Thymus (tissue), 14 donors: ENCODE measurements around the gene ASZ1. TPM values are rescaled to one million over a fixed set of nuclear protein-coding genes. Genes with fewer than 3 reads are reported as not detected.
"Not testable (repeated sequence)": the region's sequence is repeated elsewhere in the genome, so short reads cannot be mapped to it uniquely, and the experiment has no call there.

ENCODE experiments used
- DNase-seq, 9 donors: peaks; one replicate each; pipeline ENCODE4 v3.0.0-alpha.2; 2013; ENCODE audit warnings: low spot score in 9 of 9, low read depth in 6 of 9, missing footprints in 1 of 9
- H3K27ac ChIP-seq, 2 donors: one replicate each; pipeline ENCODE4 v1.5.1; 2013; ENCODE audit warnings: control low read depth in 1 of 2, low read depth in 1 of 2, low read length in 1 of 2, mild to moderate bottlenecking in 1 of 2, moderate library complexity in 1 of 2
- H3K27me3 ChIP-seq, 2 donors: one replicate each; pipeline ENCODE4 v1.5.1; 2013; ENCODE audit warnings: low read length in 1 of 2; ENCODE audit not compliant: control insufficient read depth in 2 of 2, insufficient read depth in 1 of 2
- H3K36me3 ChIP-seq, 2 donors: one replicate each; pipeline ENCODE4 v1.5.1; 2013; ENCODE audit warnings: low read length in 1 of 2, mild to moderate bottlenecking in 1 of 2, moderate library complexity in 1 of 2; ENCODE audit not compliant: control insufficient read depth in 2 of 2, insufficient read depth in 2 of 2
- H3K4me1 ChIP-seq, 2 donors: one replicate each; pipeline ENCODE4 v1.5.1; 2013; ENCODE audit warnings: low read length in 2 of 2; ENCODE audit not compliant: control insufficient read depth in 2 of 2, insufficient read depth in 2 of 2
- H3K4me3 ChIP-seq, 2 donors: one replicate each; pipeline ENCODE4 v1.5.1; 2013; ENCODE audit warnings: low read length in 2 of 2, control low read depth in 1 of 2, mild to moderate bottlenecking in 1 of 2
- H3K9me3 ChIP-seq, 2 donors: one replicate each; pipeline ENCODE4 v1.5.1; 2013; ENCODE audit warnings: low read length in 1 of 2, mild to moderate bottlenecking in 1 of 2; ENCODE audit not compliant: control insufficient read depth in 2 of 2, insufficient read depth in 1 of 2
- WGBS: extraction: QIAGEN DNeasy Blood & Tissue Kit; methylation state at CpG from one replicate; pipeline ENCODE4 v1.1.7; 2013; 5-methylcytosine and 5-hydroxymethylcytosine counted together
- long read RNA-seq, 10 donors: transcript quantifications; one replicate each; lab custom pipeline, GENCODE V29; 2026
- polyA plus RNA-seq: library from polyadenylated mRNA; stranded (reverse); fragments of 200-250 nt; gene quantifications from one replicate; pipeline ENCODE4 v1.2.3, GENCODE V29; 2013
- total RNA-seq: library from RNA; stranded (reverse); fragments of 120-200 nt; gene quantifications from one replicate; pipeline ENCODE4 v1.2.4, GENCODE V29; 2013
- donor health status: healthy.

The ASZ1 gene, protein sequence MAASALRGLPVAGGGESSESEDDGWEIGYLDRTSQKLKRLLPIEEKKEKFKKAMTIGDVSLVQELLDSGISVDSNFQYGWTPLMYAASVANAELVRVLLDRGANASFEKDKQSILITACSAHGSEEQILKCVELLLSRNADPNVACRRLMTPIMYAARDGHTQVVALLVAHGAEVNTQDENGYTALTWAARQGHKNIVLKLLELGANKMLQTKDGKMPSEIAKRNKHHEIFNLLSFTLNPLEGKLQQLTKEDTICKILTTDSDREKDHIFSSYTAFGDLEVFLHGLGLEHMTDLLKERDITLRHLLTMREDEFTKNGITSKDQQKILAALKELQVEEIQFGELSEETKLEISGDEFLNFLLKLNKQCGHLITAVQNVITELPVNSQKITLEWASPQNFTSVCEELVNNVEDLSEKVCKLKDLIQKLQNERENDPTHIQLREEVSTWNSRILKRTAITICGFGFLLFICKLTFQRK
- total RNA-seq (not detected), polyA plus RNA-seq (0.09 TPM)
- long read RNA-seq, donor 1, result 0 reads
- long read RNA-seq, donor 2, result 0 reads
- long read RNA-seq, donor 3, result 0 reads
- long read RNA-seq, donor 4, result 0 reads
- long read RNA-seq, donor 5, result 0 reads
- long read RNA-seq, donor 6, result 0 reads
- long read RNA-seq, donor 7, result 0 reads
- long read RNA-seq, donor 8, result 0 reads
- long read RNA-seq, donor 9, result 0 reads
- long read RNA-seq, donor 10, result 0 reads

DNA sequence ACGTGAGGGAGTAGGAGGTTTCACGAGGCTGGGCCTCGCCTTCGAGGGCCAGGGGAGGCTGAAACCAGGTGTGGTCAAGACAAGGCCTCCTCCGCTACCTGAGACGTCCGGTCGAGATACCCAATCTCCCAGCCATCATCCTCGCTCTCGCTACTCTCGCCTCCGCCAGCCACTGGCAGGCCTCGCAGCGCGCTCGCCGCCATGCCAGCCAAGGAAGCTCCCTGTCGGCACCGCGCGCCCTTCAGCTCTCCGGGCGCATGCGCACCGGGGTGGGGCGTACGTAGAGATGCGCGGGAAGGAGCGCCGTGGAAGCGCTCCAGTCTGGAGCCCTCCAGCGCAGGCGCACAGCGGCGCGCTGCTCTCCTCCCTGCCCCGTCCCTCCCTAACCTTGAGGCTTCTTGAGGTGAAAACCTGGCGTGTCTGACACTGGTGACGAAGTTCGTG is at the start of gene ASZ1:
ASZ1 (minus strand) TSS at position 236 of the 444 bp plus-strand sequence; CDS start at position 203, 33 bp downstream.
- Histone ChIP-seq H3K9me3 (no peaks in the 10 kb centered on the region), H3K27ac (no peak within 1 kb of the TSS), H3K4me1 (no peaks in the 10 kb centered on the region), H3K36me3 (no peaks in the 10 kb centered on the region), H3K27me3 (no peaks in the 10 kb centered on the region), H3K4me3 (no peak within 1 kb of the TSS)
- no peak for DNase-seq
- WGBS, result 91% methylated on average over 41 of the region's 41 CpGs

DNA sequence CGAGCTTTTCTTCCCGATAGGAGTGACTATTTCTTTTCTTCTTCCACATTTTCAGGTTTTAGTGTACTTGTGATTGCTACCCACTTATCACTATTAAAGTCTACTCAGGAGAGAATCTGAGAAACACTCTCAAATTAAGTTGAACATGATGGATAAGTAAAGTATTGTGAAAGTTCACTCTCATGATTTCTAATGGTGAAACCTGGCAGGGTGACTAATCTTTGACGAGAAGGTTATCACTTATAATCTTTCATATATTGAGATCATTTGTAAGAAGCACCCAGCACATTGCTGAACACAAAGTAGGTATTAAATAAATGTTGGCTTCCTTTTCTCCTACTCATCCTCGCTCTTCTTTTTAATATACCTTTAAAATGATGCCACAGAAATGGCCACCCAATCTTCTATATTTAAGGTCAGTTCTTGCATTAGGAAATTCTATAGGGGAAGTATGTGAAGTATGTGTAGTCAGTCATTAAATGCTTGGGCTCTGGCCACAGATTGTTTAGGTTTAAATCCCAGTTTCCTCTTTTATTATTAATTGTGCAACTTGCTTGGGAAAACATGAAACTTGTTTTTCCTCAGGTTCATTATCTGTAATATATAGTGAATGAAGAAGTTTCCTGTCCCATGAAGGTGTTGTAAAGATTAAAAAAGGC is 49.4 kb upstream of the ASZ1 start:
- H3K27me3 ChIP-seq, result peaks cover 9 to 19% of the 10 kb centered on the region in 2 donors
- H3K9me3 ChIP-seq, result no peaks in the 10 kb centered on the region
- peaks cover 0 to 11% of the 10 kb centered on the region in 2 donors for H3K4me1 ChIP-seq

DNA sequence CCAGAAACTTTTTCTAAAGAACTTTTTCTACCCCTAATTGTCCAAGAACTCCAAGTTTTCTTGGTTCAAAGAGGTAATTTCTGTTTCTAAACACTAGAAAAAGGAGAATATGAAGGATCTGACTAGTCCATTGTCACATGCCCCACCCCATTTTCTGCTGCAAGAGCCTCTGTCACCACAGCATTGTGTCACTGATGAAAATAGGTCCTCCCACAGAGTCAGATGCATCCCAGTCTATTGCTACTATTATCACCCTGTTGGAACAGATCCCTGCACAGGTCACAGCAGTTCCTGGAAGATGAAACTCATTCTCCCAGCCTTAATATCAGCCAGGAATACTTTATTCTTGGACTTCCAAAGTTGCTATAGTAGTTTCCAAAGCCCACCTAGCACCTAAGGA is 45.0 kb upstream of the ASZ1 start:
- Histone ChIP-seq H3K4me1 (no peaks in the 10 kb centered on the region), H3K27me3 (no peaks in the 10 kb centered on the region), H3K36me3 (no peaks in the 10 kb centered on the region), H3K4me3 (no peak overlapping the region), H3K27ac (no peak overlapping the region), H3K9me3 (no peaks in the 10 kb centered on the region)
- DNase-seq, result no peak

More for the DNA sequence above, 49.4 kb upstream of the ASZ1 start:
- DNase-seq, result no peak
- Histone ChIP-seq H3K27ac (no peak overlapping the region), H3K36me3 (no peaks in the 10 kb centered on the region), H3K4me3 (no peak overlapping the region)
- 97% methylated on average over 4 of the region's 4 CpGs for WGBS

DNA sequence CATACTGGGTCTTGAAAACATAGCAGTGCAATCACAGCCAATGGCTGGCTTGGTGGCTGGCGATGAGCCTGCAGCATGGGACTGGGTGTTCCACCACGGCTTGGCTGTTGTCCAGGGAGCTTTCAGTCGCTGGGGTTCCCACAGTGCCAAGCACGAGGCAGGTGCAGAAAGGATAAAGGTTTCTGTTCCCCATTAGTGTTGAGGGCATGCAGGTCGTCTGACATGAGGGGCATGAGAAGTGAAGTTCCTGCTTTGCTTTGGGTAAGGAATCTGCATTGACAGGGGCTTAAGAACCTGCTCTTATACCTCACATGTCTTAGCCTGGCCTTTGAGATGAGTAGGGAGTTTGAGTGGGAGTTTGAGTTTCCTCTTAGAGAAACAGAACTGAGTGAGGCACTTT is 43.5 kb upstream of the ASZ1 start:
- 74% methylated on average over 5 of the region's 5 CpGs for WGBS
- Histone ChIP-seq H3K9me3 (no peaks in the 10 kb centered on the region), H3K4me3 (no peak overlapping the region), H3K4me1 (no peaks in the 10 kb centered on the region), H3K27me3 (no peaks in the 10 kb centered on the region), H3K27ac (no peak overlapping the region), H3K36me3 (no peaks in the 10 kb centered on the region)
- DNase-seq, result no peak

DNA sequence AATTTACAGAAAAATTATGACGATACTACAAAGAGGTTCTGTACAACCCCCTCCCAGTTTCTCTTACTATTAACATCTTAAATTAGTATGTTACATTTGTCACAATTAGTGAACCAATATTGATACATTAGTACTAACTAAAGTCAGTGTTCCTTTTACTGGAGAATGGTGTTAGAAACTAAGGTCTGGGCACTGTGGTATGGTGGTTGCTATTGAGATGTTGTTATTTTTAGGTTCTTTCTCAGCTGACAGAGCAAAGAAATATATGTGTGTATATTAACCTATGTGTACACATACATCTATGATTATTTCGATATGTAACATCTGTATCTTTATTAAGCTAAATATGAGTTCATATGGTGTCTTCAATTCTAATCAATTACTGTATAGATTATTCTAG is 40.9 kb upstream of the ASZ1 start:
- no peaks in the 10 kb centered on the region for H3K27me3 ChIP-seq
- DNase-seq, result no peak
- no peak overlapping the region for H3K4me3 ChIP-seq
- WGBS, result 96% methylated on average over 2 of the region's 2 CpGs
- H3K36me3 ChIP-seq, result no peaks in the 10 kb centered on the region
- no peaks in the 10 kb centered on the region for H3K9me3 ChIP-seq
- H3K27ac ChIP-seq, result no peak overlapping the region
- no peaks in the 10 kb centered on the region for H3K4me1 ChIP-seq

DNA sequence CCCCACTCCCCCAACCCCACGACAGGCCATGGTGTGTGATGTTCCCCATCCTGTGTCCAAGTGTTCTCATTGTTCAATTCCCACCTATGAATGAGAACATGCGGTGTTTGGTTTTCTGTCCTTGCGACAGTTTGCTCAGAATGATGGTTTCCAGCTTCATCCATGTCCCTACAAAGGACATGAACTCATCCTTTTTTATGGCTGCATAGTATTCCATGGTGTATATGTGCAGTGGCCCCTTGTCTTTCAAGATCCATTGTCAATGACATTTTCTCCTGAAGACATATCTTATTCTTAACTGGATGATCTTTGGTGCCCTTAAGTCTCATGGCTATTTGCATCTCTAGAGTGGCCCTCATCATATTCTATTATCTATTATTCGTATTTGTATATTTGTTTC is 33.5 kb upstream of the ASZ1 start:
- not testable (repeated sequence) for H3K9me3 ChIP-seq, H3K4me3 ChIP-seq, H3K27me3 ChIP-seq, H3K4me1 ChIP-seq, H3K36me3 ChIP-seq, DNase-seq, H3K27ac ChIP-seq
- 94% methylated on average over 3 of the region's 4 CpGs for WGBS

DNA sequence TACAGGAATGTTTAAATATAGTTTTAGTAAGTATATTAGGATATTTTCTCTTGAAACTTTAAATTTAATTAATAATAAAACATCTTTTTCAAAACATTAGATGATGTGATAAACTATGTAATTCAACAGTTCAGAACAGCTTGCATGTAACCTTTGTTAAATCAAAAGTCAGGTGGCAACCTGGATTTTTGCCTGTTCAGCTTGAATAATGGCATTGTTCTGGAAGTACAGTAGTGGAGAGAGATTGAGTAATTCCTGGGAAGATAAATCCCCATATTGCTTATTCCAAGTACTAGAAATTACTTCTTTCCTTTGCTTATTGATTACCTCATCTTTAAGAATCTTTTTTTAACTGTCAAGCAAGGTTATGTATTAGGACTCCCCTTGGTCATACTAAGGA is 32.4 kb upstream of the ASZ1 start:
- DNase-seq, result no peak
- no peaks in the 10 kb centered on the region for H3K36me3 ChIP-seq
- H3K9me3 ChIP-seq, result no peaks in the 10 kb centered on the region
- H3K27ac ChIP-seq, result no peak overlapping the region
- no peak overlapping the region for H3K4me3 ChIP-seq
- H3K27me3 ChIP-seq, result no peaks in the 10 kb centered on the region
- no peaks in the 10 kb centered on the region for H3K4me1 ChIP-seq

DNA sequence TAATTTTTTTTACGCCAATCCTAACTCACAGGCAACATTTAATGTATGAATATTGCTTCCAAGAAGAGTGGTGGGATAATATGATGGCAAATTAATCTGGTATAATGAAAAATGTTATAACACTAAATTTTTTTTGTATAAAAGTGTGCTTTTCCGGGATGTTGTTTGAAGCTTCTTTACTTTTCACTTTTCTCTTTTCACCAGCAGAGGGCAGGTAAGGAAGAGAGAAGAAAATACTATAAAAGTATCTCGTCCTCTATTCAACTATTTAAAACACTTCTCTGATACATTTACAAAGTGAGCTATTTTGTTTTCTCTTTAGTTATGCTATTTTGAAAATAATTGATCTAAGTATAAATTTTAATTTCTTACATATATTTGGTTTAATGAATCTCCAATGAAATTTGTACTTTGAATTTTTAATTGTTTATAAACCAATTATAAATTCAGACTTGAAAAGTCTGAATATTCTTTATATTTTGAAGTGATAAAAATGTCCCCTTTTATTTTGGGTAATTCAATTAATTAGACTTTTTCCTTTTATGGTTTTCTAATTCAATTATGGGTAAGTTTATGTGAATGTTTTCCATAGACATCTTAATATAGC is 31.8 kb upstream of the ASZ1 start:
- Histone ChIP-seq H3K9me3 (no peaks in the 10 kb centered on the region), H3K36me3 (no peaks in the 10 kb centered on the region), H3K27ac (no peak overlapping the region), H3K4me3 (no peak overlapping the region), H3K4me1 (no peaks in the 10 kb centered on the region), H3K27me3 (no peaks in the 10 kb centered on the region)
- DNase-seq, result peak in 5 of 9 donors; percentile 8 to 53 (median 17)
- WGBS, result 44% methylated on average over 3 of the region's 3 CpGs

DNA sequence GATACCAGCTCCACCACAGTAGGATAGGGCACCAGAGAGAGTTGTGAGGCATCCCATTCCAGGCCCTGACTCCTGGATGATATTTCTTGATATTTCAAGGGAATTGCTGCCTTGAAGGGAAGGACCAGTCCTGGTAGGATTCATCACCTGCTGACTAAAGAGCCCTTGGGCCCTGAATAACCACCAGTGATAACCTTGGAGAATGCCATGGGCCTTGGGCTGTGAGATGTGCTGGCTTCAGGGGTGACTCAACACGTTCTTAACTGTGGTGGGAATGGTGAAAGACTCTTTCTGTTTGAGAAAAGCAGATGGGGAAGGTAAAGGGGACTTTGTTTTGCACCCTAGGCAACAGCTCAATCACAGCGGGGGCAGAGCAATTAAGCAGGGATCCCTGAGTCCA is 21.4 kb upstream of the ASZ1 start:
- DNase-seq, result no peak
- H3K4me1 ChIP-seq, result no peaks in the 10 kb centered on the region

More for the DNA sequence above, 21.4 kb upstream of the ASZ1 start:
- H3K27ac ChIP-seq, result no peak overlapping the region
- no peaks in the 10 kb centered on the region for H3K36me3 ChIP-seq
- H3K27me3 ChIP-seq, result no peaks in the 10 kb centered on the region
- H3K4me3 ChIP-seq, result no peak overlapping the region
- WGBS, result 78% methylated on average over 2 of the region's 2 CpGs
- H3K9me3 ChIP-seq, result no peaks in the 10 kb centered on the region
